HL-60 (cell line): ENCODE data around the gene PIK3R3.

Experiments
- GABPA ChIP-seq: IDR thresholded peaks from 2 replicates; pipeline ENCODE4 v1.6.1; 2012; ENCODE audit warnings: low read depth
- POLR2AphosphoS5 ChIP-seq: IDR thresholded peaks from 2 replicates; pipeline ENCODE4 v1.6.1; 2012; ENCODE audit warnings: low read depth
- SPI1 ChIP-seq: IDR thresholded peaks from 2 replicates; pipeline ENCODE4 v1.6.1; 2012; ENCODE audit warnings: low read depth, mild to moderate bottlenecking, borderline replicate concordance
- TF ChIP-seq, protein P1 (sequence below): IDR thresholded peaks from one replicate; pipeline ENCODE4 v1.5.1; 2011; ENCODE audit warnings: low read length, control low read depth, inconsistent platforms; ENCODE audit not compliant: insufficient read depth
- TF ChIP-seq, protein P2 (sequence below): IDR thresholded peaks from 2 replicates; pipeline ENCODE4 v1.6.1; 2012; ENCODE audit warnings: low read depth; ENCODE audit not compliant: insufficient replicate concordance

- TF ChIP-seq POLR2AphosphoS5: no peak
- TF ChIP-seq, protein P1, sequence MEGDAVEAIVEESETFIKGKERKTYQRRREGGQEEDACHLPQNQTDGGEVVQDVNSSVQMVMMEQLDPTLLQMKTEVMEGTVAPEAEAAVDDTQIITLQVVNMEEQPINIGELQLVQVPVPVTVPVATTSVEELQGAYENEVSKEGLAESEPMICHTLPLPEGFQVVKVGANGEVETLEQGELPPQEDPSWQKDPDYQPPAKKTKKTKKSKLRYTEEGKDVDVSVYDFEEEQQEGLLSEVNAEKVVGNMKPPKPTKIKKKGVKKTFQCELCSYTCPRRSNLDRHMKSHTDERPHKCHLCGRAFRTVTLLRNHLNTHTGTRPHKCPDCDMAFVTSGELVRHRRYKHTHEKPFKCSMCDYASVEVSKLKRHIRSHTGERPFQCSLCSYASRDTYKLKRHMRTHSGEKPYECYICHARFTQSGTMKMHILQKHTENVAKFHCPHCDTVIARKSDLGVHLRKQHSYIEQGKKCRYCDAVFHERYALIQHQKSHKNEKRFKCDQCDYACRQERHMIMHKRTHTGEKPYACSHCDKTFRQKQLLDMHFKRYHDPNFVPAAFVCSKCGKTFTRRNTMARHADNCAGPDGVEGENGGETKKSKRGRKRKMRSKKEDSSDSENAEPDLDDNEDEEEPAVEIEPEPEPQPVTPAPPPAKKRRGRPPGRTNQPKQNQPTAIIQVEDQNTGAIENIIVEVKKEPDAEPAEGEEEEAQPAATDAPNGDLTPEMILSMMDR: no peak
- no peak for TF ChIP-seq GABPA
- TF ChIP-seq, protein P2, sequence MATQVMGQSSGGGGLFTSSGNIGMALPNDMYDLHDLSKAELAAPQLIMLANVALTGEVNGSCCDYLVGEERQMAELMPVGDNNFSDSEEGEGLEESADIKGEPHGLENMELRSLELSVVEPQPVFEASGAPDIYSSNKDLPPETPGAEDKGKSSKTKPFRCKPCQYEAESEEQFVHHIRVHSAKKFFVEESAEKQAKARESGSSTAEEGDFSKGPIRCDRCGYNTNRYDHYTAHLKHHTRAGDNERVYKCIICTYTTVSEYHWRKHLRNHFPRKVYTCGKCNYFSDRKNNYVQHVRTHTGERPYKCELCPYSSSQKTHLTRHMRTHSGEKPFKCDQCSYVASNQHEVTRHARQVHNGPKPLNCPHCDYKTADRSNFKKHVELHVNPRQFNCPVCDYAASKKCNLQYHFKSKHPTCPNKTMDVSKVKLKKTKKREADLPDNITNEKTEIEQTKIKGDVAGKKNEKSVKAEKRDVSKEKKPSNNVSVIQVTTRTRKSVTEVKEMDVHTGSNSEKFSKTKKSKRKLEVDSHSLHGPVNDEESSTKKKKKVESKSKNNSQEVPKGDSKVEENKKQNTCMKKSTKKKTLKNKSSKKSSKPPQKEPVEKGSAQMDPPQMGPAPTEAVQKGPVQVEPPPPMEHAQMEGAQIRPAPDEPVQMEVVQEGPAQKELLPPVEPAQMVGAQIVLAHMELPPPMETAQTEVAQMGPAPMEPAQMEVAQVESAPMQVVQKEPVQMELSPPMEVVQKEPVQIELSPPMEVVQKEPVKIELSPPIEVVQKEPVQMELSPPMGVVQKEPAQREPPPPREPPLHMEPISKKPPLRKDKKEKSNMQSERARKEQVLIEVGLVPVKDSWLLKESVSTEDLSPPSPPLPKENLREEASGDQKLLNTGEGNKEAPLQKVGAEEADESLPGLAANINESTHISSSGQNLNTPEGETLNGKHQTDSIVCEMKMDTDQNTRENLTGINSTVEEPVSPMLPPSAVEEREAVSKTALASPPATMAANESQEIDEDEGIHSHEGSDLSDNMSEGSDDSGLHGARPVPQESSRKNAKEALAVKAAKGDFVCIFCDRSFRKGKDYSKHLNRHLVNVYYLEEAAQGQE: no peak
- no peak for TF ChIP-seq SPI1
These were observed 49.2 kb upstream of the PIK3R3 start for GRCh38 chr1:46181343-46182260.
